Stomach (tissue), 9 donors: ENCODE measurements around the gene PPP2R3A. TPM values are rescaled to one million over a fixed set of nuclear protein-coding genes. Genes with fewer than 3 reads are reported as not detected.
"Not testable (repeated sequence)": the region's sequence is repeated elsewhere in the genome, so short reads cannot be mapped to it uniquely, and the experiment has no call there.

Experiments used
- DNase-seq, 2 donors: peaks; one replicate each; pipeline versions ENCODE4 v3.0.0 to v3.0.0-alpha.2; 2013 to 2019
- H3K27ac ChIP-seq, 5 donors: fragments of 200-600 bp in 4 of 5; sonication (generic) in 4 of 5; one replicate each; pipeline ENCODE4 v1.5.1; 2013 to 2019; ENCODE audit warnings: mild to moderate bottlenecking in 1 of 5, moderate library complexity in 1 of 5
- H3K27me3 ChIP-seq, 3 donors: fragments of 200-600 bp; sonication (generic); one replicate each; pipeline ENCODE4 v1.5.1; 2017 to 2019; ENCODE audit warnings: mixed run types in 1 of 3
- H3K36me3 ChIP-seq, 4 donors: fragments of 200-600 bp; sonication (generic); 1 replicate in 3 of 4; 2 replicates in 1 of 4; pipeline ENCODE4 v1.5.1; 2016 to 2019
- H3K4me1 ChIP-seq, 4 donors: fragments of 200-600 bp; sonication (generic); one replicate each; pipeline ENCODE4 v1.5.1; 2016 to 2019
- H3K4me3 ChIP-seq, 4 donors: fragments of 200-600 bp; sonication (generic) in 3 of 4; one replicate each; pipeline ENCODE4 v1.5.1; 2016 to 2019; ENCODE audit warnings: mild to moderate bottlenecking in 1 of 4
- H3K9me3 ChIP-seq, 4 donors: fragments of 200-600 bp; sonication (generic); one replicate each; pipeline ENCODE4 v1.5.1; 2016 to 2019
- EP300 ChIP-seq: sonication (generic); formaldehyde crosslinking; IDR thresholded peaks from one replicate; pipeline ENCODE4 v1.6.1; 2017; ENCODE audit warnings: antibody characterized with exemption
- POLR2A ChIP-seq, 4 donors: fragments of 450-650 bp; IDR thresholded peaks; one replicate each; pipeline ENCODE4 v1.6.1; 2016; ENCODE audit warnings: antibody characterized with exemption in 4 of 4, control low read depth in 2 of 4, mild to moderate bottlenecking in 1 of 4, moderate library complexity in 1 of 4
- POLR2AphosphoS5 ChIP-seq, 3 donors: sonication (generic); formaldehyde crosslinking; IDR thresholded peaks; one replicate each; pipeline ENCODE4 v1.6.1; 2016; ENCODE audit warnings: antibody characterized with exemption in 3 of 3
- WGBS, 5 donors: extraction: QIAGEN DNeasy Blood & Tissue Kit in 3 of 5; methylation state at CpG; one replicate each; pipeline versions ENCODE4 v1.1.5 to v1.1.7; 2013 to 2018; 5-methylcytosine and 5-hydroxymethylcytosine counted together
- intact Hi-C: fragments of 100-400 bp; cut with DNase I; formaldehyde crosslinking; loops from one replicate; pipeline ENCODE4 v1.15.1; 2023; ENCODE audit warnings: low total_unique reads
- polyA plus RNA-seq, 3 donors: library from polyadenylated mRNA; stranded (reverse); fragments of 200-250 nt; gene quantifications; one replicate each; pipeline ENCODE4 v1.2.3, GENCODE V29; 2013
- total RNA-seq, 5 donors: library from RNA; depleted of rRNA; stranded (reverse); fragments of >200 nt; gene quantifications; one replicate each; pipeline versions ENCODE4 v1.1.0 to v1.2.3, GENCODE V29; 2014 to 2016
- TF ChIP-seq, protein P1 (sequence below), 7 experiments: fragments of 450-650 bp in 4 of 7; fragments of 200-600 bp in 3 of 7; sonication (generic) in 3 of 7; IDR thresholded peaks; one replicate each; pipeline ENCODE4 v1.5.1; 2016 to 2019; ENCODE audit warnings: antibody characterized with exemption in 7 of 7, control low read depth in 2 of 7, mild to moderate bottlenecking in 1 of 7
- donor health status: healthy with polysubstance abuse.
- donor health status: Bipolar disorder and iron deficiency.
- donor health status: healthy.

PPP2R3A gene
- total and polyA plus RNA-seq, 8 donors, result 2.8 to 51.8 (median 19.2) TPM

DNA sequence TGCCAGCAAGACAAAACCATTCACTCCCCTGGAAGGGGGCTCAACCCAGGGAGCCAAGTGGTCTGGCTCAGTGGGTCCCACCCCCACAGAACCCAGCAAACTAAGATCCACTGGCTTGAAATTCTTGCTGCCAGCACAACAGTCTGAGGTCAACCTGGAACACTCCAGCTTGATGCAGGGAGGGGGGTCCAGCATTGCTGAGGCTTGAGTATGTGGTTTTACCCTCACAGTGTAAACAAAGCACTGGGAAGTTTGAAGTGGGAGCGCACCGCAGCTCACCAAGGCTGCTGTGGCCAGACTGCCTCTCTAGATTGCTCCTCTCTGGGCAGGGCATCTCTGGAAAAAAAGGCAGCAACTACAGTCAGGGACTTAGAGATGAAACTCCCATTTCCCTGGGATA, 148.9 kb downstream of the PPP2R3A start:
- 92 to 100% (median 98%) methylated on average over 2 of the region's 2 CpGs for WGBS, 5 donors

DNA sequence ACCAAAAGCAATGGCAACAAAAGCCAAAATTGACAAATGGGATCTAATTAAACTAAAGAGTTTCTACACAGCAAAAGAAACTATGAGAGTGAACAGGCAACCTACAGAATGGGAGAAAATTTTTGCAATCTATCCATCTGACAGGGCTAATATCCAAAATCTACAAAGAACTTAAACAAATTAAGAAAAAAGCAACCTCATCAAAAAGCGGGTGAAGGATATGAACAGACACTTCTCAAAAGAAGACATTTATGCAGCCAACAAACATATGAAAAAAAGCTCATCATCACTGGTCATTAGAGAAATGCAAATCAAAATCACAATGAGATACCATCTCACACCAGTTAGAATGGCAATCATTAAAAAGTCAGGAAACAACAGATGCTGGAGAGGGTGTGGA, 153.8 kb downstream of the PPP2R3A start:
- intact Hi-C loops, result not testable (repeated sequence)
- 95 to 100% (median 97%) methylated on average over 1 of the region's 1 CpG for WGBS, 5 donors

More for the DNA sequence above, 148.9 kb downstream of the PPP2R3A start:
- intact Hi-C loops, result no loop called here
- H3K4me1 ChIP-seq, result no peaks in the 10 kb centered on the region
- DNase-seq, result no peak
- no peak overlapping the region for H3K4me3 ChIP-seq
- no peak overlapping the region for H3K27ac ChIP-seq
- no peaks in the 10 kb centered on the region for H3K9me3 ChIP-seq
- peaks cover 0 to 18% (median 9%) of the 10 kb centered on the region in 4 donors for H3K36me3 ChIP-seq
- no peaks in the 10 kb centered on the region for H3K27me3 ChIP-seq
- TF ChIP-seq EP300 (no peak), POLR2AphosphoS5 (IDR thresholded peaks at IDR 0.05) (no peak), POLR2A (IDR thresholded peaks at IDR 0.05) (no peak)
- TF ChIP-seq, protein P1, sequence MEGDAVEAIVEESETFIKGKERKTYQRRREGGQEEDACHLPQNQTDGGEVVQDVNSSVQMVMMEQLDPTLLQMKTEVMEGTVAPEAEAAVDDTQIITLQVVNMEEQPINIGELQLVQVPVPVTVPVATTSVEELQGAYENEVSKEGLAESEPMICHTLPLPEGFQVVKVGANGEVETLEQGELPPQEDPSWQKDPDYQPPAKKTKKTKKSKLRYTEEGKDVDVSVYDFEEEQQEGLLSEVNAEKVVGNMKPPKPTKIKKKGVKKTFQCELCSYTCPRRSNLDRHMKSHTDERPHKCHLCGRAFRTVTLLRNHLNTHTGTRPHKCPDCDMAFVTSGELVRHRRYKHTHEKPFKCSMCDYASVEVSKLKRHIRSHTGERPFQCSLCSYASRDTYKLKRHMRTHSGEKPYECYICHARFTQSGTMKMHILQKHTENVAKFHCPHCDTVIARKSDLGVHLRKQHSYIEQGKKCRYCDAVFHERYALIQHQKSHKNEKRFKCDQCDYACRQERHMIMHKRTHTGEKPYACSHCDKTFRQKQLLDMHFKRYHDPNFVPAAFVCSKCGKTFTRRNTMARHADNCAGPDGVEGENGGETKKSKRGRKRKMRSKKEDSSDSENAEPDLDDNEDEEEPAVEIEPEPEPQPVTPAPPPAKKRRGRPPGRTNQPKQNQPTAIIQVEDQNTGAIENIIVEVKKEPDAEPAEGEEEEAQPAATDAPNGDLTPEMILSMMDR (IDR thresholded peaks at IDR 0.05), result no peak

DNA sequence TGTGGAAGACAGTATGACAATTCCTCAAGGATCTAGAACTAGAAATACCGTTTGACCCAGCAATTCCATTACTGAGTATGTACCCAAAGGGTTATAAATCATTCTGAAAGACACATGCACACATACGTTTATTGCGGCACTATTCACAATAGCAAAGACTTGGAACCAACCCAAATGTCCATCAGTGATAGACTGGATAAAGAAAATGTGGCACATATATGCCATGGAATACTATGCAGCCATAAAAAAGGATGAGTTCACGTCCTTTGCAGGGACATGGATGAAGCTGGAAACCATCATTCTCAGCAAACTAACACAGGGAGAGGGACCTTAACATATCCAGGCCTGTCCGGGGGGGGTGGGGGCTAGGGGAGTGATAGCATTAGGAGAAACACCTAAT, 154.3 kb downstream of the PPP2R3A start:
- H3K36me3 ChIP-seq, H3K27me3 ChIP-seq, H3K4me3 ChIP-seq, H3K9me3 ChIP-seq, DNase-seq, H3K27ac ChIP-seq, intact Hi-C loops, H3K4me1 ChIP-seq: not testable (repeated sequence)
- 91 to 95% (median 94%) methylated on average over 5 of the region's 5 CpGs for WGBS, 5 donors

More for the DNA sequence above, 153.8 kb downstream of the PPP2R3A start:
- H3K4me1 ChIP-seq, H3K4me3 ChIP-seq, H3K9me3 ChIP-seq, H3K27me3 ChIP-seq, DNase-seq, H3K27ac ChIP-seq, H3K36me3 ChIP-seq: not testable (repeated sequence)

DNA sequence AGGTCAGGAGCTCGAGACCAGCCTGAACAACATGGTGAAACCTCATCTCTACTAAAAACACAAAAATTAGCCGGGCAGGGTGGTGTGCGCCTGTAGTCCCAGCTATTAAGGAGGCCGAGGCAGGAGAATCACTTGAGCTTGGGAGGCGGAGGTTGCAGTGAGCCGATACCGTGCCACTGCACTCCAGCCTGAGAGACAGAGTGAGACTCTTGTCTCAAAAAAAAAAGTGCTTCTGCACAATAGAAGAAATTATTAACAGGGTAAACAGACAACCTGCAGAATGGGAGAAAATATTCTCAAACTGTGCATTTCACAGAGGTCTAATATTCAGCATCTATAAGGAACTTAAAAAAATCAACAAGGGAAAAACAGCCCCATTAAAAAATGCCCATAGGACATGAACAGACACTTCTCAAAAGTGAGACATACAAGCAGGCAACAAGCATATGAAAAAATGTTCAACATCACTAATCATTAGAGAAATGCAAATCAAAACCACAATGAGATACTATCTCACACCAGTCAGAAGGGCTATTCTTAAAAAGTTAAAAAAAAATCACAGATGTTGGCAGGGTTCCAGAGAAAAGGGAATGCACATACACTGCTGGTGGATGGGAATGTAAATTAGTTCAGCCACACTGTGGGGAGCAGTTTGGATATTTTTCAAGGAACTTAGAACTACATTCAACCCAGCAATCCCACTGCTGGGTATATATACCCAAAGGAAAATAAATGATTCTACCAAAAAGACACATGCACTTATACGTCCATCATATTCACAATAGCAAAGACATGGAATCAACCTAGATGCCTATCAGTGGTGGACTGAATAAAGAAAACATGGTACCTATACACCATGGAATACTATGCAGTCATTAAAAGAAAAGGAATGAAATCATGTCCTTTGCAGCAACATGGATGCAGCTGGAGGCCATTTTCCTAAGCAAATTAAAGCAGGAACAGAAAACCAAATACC, 155.1 kb downstream of the PPP2R3A start:
- Histone ChIP-seq H3K4me1 (no peaks in the 10 kb centered on the region), H3K36me3 (peaks cover 0 to 12% (median under 1%) of the 10 kb centered on the region in 4 donors), H3K27me3 (no peaks in the 10 kb centered on the region), H3K4me3 (no peak overlapping the region), H3K27ac (no peak overlapping the region), H3K9me3 (no peaks in the 10 kb centered on the region)
- 95 to 98% (median 97%) methylated on average over 8 of the region's 8 CpGs for WGBS, 5 donors
- DNase-seq, result no peak
- intact Hi-C loops, result no loop called here
- TF ChIP-seq POLR2AphosphoS5 (IDR thresholded peaks at IDR 0.05), result no peak
- TF ChIP-seq EP300, result no peak
- TF ChIP-seq, protein P1 (IDR thresholded peaks at IDR 0.05), result no peak
- TF ChIP-seq POLR2A (IDR thresholded peaks at IDR 0.05), result no peak

DNA sequence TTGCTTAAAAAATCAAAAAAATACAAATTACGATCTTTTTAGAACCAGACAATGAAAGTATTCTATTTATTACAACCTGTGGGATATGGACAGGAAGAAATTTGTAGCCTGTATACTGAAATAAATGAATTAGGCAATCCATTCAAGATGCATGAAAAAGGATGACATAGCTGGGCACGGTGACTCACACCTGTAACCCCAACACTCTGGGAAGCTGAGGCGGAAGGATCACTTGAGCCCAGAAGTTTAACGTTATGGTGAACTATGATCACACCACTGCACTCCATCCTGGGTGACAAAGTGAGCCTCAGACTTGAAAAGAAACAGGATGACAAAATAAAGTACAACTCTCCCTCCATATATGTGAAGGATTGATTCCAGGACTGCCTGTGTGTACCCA, 156.5 kb downstream of the PPP2R3A start:
- H3K4me1 ChIP-seq, result no peaks in the 10 kb centered on the region
- peaks cover 0 to 25% (median 10%) of the 10 kb centered on the region in 4 donors for H3K36me3 ChIP-seq
- DNase-seq, result no peak
- no peak overlapping the region for H3K27ac ChIP-seq
- no peak overlapping the region for H3K4me3 ChIP-seq
- H3K27me3 ChIP-seq, result no peaks in the 10 kb centered on the region
- TF ChIP-seq POLR2AphosphoS5 (IDR thresholded peaks at IDR 0.05) (no peak), POLR2A (IDR thresholded peaks at IDR 0.05) (no peak), EP300 (no peak)
- TF ChIP-seq, protein P1 (IDR thresholded peaks at IDR 0.05), result no peak
- intact Hi-C loops, result no loop called here
- WGBS, 5 donors, result 90 to 93% (median 91%) methylated on average over 4 of the region's 4 CpGs
- H3K9me3 ChIP-seq, result no peaks in the 10 kb centered on the region

DNA sequence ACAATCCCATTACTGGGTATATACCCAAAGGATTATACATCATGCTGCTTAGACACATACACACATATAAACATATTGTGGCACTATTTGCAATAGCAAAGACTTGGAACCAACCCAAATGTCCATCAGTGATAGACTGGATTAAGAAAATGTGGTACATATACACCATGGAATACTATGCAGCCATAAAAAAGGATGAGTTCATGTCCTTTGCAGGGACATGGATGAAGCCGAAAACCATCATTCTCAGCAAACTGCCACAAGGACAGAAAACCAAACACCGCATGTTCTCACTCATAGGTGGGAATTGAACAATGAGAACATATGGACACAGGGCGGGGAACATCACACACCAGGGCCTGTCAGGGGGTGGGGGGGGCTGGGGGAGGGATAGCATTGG, 166.1 kb downstream of the PPP2R3A start:
- H3K27ac ChIP-seq, H3K4me3 ChIP-seq, H3K9me3 ChIP-seq, H3K27me3 ChIP-seq, DNase-seq, H3K36me3 ChIP-seq, H3K4me1 ChIP-seq, intact Hi-C loops: not testable (repeated sequence)
- 95 to 99% (median 97%) methylated on average over 3 of the region's 3 CpGs for WGBS, 5 donors
